NT2/D1 (cell line): Measurements from ENCODE around the gene PLXDC2.

Experiments used
- DNase-seq: peaks from one replicate; pipeline ENCODE4 v3.0.0-alpha.2; 2011; ENCODE audit warnings: low read depth, low spot score
- H3K27me3 ChIP-seq: 2 replicates; pipeline ENCODE4 v1.6.0; 2011; ENCODE audit warnings: mild to moderate bottlenecking; ENCODE audit not compliant: insufficient read length, insufficient read depth
- H3K36me3 ChIP-seq: 2 replicates; pipeline ENCODE4 v1.6.1; 2011; ENCODE audit warnings: mild to moderate bottlenecking, low read length, mixed read lengths; ENCODE audit not compliant: insufficient read depth, insufficient read length
- H3K4me1 ChIP-seq: 2 replicates; pipeline ENCODE4 v1.5.1; 2011; ENCODE audit not compliant: insufficient read depth, insufficient read length
- H3K4me3 ChIP-seq: 2 replicates; pipeline ENCODE4 v1.5.1; 2011; ENCODE audit warnings: low read depth; ENCODE audit not compliant: insufficient read length
- H3K9ac ChIP-seq: 2 replicates; pipeline ENCODE4 v1.6.0; 2011; ENCODE audit warnings: low read depth; ENCODE audit not compliant: insufficient read length
- H3K9me3 ChIP-seq: 2 replicates; pipeline ENCODE4 v1.5.1; 2011; ENCODE audit warnings: mild to moderate bottlenecking, low read length; ENCODE audit not compliant: insufficient read depth
- SUZ12 ChIP-seq: IDR thresholded peaks from 2 replicates; pipeline ENCODE4 v1.6.1; 2011; ENCODE audit not compliant: insufficient read length, insufficient read depth; ENCODE audit errors: extremely low read depth
- YY1 ChIP-seq: IDR thresholded peaks from 2 replicates; pipeline ENCODE4 v1.6.1; 2011; ENCODE audit not compliant: insufficient read length, insufficient read depth
- ZNF274 ChIP-seq: IDR thresholded peaks from 2 replicates; pipeline ENCODE4 v1.6.1; 2011; ENCODE audit warnings: mild to moderate bottlenecking, low read depth, low read length

PLXDC2 gene

DNA sequence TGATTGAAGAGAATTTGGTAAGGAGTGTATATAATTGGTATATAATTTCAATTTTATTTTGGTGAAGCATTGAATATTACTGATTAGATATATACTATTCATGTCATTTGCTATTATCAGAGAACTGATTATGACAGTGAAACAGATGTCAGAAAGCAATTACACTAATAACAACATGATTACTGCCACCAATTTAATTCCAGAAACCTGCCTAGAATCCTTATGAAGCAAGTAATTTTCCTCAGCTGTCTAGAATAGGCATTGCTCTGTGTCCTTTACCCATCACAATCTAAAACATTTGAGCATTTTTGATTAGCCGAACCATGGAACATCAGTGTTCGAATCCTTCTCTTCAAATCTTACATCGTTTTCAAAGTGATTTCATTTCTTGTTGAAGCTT is 24.5 kb downstream of the PLXDC2 start:
- no peak for DNase-seq
- Histone ChIP-seq H3K4me1 (no peaks in the 10 kb centered on the region), H3K9me3 (no peaks in the 10 kb centered on the region), H3K4me3 (no peak overlapping the region), H3K27me3 (no peaks in the 10 kb centered on the region), H3K36me3 (no peaks in the 10 kb centered on the region), H3K9ac (no peak overlapping the region)
- TF ChIP-seq ZNF274 (no peak), YY1 (no peak), SUZ12 (no peak)

DNA sequence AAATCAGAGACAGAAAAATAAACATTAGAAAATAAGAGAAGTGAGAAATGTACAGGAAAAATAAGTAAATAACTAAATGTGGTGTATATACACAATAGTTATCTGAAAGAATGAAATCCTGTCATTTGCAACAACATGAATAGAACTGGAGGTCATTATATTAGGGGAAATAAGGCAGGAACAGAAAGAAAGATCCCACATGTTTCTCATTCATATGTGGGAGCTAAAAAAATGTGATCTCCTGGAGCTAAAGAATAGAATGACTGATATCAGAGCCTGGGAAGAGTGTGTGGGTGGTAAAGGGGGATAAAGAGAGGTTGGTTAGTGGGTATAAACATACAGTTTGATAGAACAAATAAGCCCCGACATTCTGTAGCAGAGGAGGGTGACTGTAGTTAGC is 27.3 kb downstream of the PLXDC2 start:
- H3K4me3 ChIP-seq = no peak overlapping the region
- no peaks in the 10 kb centered on the region for H3K4me1 ChIP-seq
- no peaks in the 10 kb centered on the region for H3K36me3 ChIP-seq
- no peak overlapping the region for H3K9ac ChIP-seq
- no peak for TF ChIP-seq YY1
- TF ChIP-seq SUZ12 = no peak
- TF ChIP-seq ZNF274 = no peak
- DNase-seq = no peak
- no peaks in the 10 kb centered on the region for H3K27me3 ChIP-seq
- H3K9me3 ChIP-seq = no peaks in the 10 kb centered on the region

DNA sequence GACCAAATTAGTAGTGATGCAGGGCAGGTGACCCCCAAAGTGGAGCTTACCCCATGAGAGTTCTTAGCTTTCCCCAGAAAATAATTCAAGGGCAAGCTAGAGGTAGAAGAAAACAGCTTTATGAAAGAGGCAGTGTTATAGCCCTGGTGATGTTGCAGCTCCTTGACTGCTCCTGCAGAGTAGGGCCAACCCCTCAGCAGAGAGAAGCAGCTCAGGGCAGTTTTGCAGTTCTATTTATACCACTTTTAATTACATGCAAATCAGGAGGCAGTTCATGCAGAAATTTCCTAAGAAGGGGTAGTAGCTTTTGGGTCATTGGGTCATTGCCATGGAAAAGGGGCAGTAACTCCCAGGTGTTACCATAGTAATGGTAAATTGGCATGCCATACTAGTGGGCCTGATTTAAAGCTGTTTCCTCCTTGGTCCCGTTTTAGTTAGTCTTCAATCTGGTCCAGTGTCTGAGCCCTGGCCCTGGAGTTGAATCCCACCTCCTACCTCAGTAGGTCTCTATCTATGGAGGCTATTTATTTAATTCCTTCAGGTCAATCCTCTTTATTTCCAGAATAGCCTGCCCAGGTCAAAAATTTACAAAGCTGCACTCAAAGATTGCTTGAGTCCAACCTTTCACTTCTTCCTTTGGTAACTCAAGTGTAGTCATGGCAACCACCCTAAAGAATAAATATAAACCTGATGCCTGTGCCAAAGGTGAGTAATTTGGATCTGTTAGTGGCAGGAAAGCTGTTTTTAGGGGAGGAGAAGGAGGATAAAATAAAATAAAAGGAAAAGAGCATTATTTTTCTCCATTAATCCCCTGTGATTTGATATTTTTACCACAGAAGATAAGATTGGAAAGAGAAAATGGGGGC is 29.5 kb downstream of the PLXDC2 start:
- no peaks in the 10 kb centered on the region for H3K9me3 ChIP-seq
- no peak for DNase-seq

DNA sequence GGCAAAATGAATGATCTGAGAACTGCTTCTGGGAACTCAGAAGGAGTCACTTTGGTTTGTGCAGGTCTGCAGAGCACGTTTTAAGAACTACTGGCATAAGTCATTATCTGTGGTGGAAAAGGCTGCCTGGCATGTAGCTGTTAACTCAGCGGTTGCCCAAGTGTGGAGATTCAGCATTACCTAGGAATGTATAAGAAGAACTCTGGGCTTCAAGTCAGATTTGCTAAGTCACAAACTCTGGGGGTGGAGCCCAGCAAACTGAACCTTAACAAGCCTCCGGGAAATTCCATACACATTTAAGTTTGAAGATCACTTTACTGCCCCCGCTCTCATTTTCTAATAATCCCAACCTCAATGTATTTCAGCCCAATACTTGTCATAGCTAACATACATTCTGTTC is 31.1 kb downstream of the PLXDC2 start:
- Histone ChIP-seq H3K9me3 (no peaks in the 10 kb centered on the region), H3K4me3 (no peak overlapping the region), H3K4me1 (no peaks in the 10 kb centered on the region), H3K9ac (no peak overlapping the region), H3K36me3 (no peaks in the 10 kb centered on the region), H3K27me3 (no peaks in the 10 kb centered on the region)
- DNase-seq = no peak
- TF ChIP-seq YY1 = no peak

More for the DNA sequence above, 29.5 kb downstream of the PLXDC2 start:
- Histone ChIP-seq H3K27me3 (no peaks in the 10 kb centered on the region), H3K4me3 (no peak overlapping the region), H3K36me3 (no peaks in the 10 kb centered on the region), H3K4me1 (no peaks in the 10 kb centered on the region), H3K9ac (no peak overlapping the region)
- TF ChIP-seq YY1 (no peak), ZNF274 (no peak), SUZ12 (no peak)

DNA sequence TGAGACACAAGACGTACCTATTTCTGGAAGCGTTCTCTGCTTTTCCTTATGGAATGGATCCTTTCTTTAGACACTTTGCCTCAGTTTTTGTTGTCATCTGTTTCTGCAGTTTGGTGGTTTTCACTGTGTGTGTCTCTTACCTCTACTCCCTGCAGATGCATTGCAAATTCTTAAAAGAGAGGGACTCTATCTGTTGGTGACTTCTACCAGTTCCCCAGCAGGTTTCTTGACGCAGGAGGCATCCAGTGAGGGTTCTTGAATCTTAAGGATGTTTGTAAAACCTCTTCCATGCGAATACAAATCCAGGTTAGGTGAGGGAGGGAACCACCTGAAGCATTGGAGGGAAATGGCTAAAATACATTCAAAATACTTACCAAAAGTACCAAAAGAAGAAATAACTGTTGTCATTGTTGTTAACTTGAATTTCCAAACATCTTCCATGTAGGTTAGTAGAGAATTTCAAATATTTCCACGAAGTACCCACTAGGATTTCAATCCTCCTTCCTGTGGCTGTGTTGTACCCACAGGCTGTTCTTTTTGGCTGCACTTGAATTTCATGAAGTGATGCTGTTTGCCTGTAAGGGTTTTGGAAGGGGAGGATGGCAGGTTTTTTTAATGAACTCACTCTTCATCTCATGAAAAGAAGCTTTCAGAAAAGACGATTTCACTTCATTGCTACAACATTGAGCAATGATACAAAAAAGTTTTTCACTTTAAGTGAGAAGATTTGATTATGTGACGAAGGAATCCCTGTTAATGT is 32.2 kb downstream of the PLXDC2 start:
- H3K4me3 ChIP-seq = no peak overlapping the region
- H3K27me3 ChIP-seq = no peaks in the 10 kb centered on the region
- TF ChIP-seq YY1 = no peak
- TF ChIP-seq SUZ12 = no peak
- TF ChIP-seq ZNF274 = no peak
- no peaks in the 10 kb centered on the region for H3K4me1 ChIP-seq
- DNase-seq = no peak
- no peak overlapping the region for H3K9ac ChIP-seq
- H3K9me3 ChIP-seq = no peaks in the 10 kb centered on the region
- H3K36me3 ChIP-seq = no peaks in the 10 kb centered on the region

DNA sequence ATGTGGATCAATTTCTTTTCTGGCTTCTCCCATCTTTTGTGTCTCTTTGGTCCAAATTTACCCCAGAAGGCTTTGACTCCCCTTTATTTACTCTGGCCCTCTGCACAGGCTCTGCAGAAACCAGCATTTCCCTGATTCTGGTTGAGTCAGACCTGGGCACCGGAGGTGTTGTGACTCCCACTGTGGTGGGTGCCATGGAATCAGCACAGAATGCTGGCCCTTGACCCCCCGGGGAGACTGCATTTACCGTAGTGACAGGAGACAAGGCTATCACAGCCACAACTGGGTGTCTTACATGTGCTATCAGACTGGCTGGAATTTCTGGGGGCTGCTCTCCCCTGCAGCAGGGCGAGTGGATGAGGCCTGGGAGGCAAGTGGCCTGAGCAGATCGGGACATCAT is 37.6 kb downstream of the PLXDC2 start:
- no peak for DNase-seq
- Histone ChIP-seq H3K9me3 (no peaks in the 10 kb centered on the region), H3K36me3 (no peaks in the 10 kb centered on the region), H3K4me3 (no peak overlapping the region), H3K4me1 (no peaks in the 10 kb centered on the region), H3K27me3 (no peaks in the 10 kb centered on the region), H3K9ac (no peak overlapping the region)
- no peak for TF ChIP-seq SUZ12
- TF ChIP-seq YY1 = no peak
- TF ChIP-seq ZNF274 = no peak

DNA sequence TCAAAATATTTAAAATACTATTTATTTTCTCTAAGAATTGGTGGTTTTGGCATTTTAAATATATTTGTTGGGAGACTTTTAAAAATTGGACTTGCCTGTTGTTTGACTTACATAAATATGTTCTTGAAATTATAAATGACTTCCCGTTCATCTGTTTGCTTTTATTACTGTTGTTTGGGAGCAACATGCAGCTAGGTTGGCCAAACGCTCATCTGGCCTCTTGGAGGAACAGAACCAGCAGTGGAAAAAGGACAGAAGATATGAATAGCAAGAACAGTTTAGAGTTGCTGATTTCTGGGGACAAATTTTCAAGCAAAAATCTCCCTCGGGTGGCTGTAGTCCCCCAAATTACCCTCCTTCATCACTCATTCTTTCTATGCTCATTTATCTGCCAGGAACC is 41.6 kb downstream of the PLXDC2 start:
- DNase-seq = no peak
- H3K27me3 ChIP-seq = no peaks in the 10 kb centered on the region
- H3K4me3 ChIP-seq = no peak overlapping the region
- no peak overlapping the region for H3K9ac ChIP-seq
- TF ChIP-seq YY1 = no peak
- no peaks in the 10 kb centered on the region for H3K4me1 ChIP-seq
- H3K36me3 ChIP-seq = no peaks in the 10 kb centered on the region
- H3K9me3 ChIP-seq = no peaks in the 10 kb centered on the region
